ENCODE results near the gene AKNA. TPM values are rescaled to one million over a fixed set of nuclear protein-coding genes. Genes with fewer than 3 reads are reported as not detected.
A peak's percentile ranks its signal among the peaks of the same experiment; 100 is the strongest.

Gene AKNA
- total and polyA plus RNA-seq, 7 donors, result 9.9 to 81.6 (median 16.9) TPM

DNA sequence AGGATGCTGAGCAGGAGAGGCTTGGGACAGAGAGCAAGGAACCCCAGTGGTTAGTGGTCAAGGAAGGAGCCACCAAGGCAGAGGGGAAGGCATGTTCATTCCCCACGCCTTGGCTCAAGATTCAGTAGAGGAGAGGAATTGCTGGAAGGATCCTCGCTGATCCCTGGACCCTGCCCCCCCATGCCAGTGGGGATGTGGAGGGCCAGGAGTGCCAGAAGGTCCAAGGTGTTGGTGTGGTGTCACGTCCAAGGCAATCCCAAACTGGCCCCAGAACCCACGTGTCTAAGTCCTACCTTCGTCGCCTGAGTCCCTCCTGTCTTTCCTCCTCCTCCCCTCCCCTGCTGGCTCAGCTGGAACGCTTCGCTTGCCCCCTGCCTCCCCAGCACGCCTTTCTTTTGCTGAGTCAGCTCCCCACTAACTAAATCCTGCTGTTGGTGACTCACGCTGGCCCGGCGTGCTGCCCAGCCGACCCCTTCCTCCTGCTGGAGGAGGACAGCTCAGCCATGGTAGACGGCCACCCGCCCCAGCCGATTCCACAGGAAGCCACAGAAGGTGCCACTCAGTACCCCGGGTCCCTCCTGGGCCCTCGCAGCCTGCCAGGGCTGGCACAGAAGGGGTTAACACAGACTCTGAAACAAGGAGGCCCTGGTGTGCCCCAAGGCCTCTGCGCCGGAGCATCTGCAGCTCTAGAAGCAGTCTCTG, 102.5 kb downstream of the AKNA start:
- intact Hi-C loops (cut with DNase I), result no loop called here
- WGBS, 2 donors, result 67 to 79% methylated on average over 20 of the region's 20 CpGs

DNA sequence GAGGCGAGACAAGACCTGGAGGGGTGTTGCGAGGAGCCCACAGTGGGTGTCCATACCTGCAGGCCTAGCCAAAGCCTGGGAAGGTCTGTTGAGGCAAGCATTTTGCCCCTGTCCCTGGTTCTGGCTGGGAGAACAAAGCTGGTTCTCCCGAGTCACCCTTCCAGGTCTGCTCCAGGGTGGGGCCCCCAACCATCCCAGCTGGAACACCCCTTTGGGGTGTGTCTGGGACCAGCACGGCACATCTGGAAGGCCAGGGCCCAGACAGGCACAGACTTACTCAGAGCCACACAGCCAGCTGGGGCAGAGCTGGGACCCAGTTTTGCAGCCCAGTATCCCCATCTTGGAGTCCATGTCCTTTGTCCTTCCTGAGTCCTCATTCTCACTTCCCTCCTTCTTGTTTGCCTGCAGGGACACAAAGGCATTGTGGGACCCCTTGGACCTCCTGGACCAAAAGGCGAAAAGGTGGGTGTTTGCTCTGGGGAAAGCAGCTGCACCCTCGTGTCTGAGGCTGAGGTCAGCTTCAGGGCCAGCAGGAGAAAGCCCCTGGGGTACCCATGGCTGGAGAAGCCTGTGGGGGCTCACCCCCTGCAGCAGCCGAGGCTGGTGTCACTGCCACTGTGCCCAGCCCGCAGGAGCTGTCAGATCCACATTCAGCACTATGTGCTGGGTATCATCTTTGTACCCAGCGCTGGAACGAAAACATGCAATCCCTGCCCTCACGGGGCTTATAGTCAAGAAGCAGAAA, 103.3 kb downstream of the AKNA start:
- H3K27me3 ChIP-seq, result no peaks in the 10 kb centered on the region
- no peak overlapping the region for H3K4me3 ChIP-seq
- peaks cover 0 to 12% (median 3%) of the 10 kb centered on the region in 4 donors for H3K4me1 ChIP-seq
- no peaks in the 10 kb centered on the region for H3K36me3 ChIP-seq
- intact Hi-C loops (cut with DNase I), result no loop called here
- H3K9me3 ChIP-seq, result no peaks in the 10 kb centered on the region
- DNase-seq, result peak; percentile 49
- TF ChIP-seq EP300 (IDR thresholded peaks at IDR 0.05) (no peak), POLR2A (IDR thresholded peaks at IDR 0.05) (no peak), POLR2AphosphoS5 (IDR thresholded peaks at IDR 0.05) (no peak)
- TF ChIP-seq, protein P1, sequence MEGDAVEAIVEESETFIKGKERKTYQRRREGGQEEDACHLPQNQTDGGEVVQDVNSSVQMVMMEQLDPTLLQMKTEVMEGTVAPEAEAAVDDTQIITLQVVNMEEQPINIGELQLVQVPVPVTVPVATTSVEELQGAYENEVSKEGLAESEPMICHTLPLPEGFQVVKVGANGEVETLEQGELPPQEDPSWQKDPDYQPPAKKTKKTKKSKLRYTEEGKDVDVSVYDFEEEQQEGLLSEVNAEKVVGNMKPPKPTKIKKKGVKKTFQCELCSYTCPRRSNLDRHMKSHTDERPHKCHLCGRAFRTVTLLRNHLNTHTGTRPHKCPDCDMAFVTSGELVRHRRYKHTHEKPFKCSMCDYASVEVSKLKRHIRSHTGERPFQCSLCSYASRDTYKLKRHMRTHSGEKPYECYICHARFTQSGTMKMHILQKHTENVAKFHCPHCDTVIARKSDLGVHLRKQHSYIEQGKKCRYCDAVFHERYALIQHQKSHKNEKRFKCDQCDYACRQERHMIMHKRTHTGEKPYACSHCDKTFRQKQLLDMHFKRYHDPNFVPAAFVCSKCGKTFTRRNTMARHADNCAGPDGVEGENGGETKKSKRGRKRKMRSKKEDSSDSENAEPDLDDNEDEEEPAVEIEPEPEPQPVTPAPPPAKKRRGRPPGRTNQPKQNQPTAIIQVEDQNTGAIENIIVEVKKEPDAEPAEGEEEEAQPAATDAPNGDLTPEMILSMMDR (IDR thresholded peaks at IDR 0.05), result no peak
- no peak overlapping the region for H3K27ac ChIP-seq
- WGBS, 2 donors, result 89 to 90% methylated on average over 11 of the region's 11 CpGs

More for the DNA sequence above, 102.5 kb downstream of the AKNA start:
- Histone ChIP-seq H3K27me3 (no peaks in the 10 kb centered on the region), H3K9me3 (no peaks in the 10 kb centered on the region), H3K27ac (no peak overlapping the region), H3K4me3 (no peak overlapping the region), H3K4me1 (peaks cover 0 to 12% (median 3%) of the 10 kb centered on the region in 4 donors), H3K36me3 (no peaks in the 10 kb centered on the region)
- TF ChIP-seq POLR2AphosphoS5 (IDR thresholded peaks at IDR 0.05) (no peak), POLR2A (IDR thresholded peaks at IDR 0.05) (no peak)
- DNase-seq, result peak; percentile 62

Other genes with a start within 250 kb of the AKNA start
- gene COL27A1, start 232.4 kb downstream of the AKNA start, total RNA-seq, result 10 to 100 TPM in 1 of 4 donors, 1 to 10 TPM in 3; 2.0 to 13.3 (median 7.1) TPM
- gene COL27A1, start 232.4 kb downstream of the AKNA start, polyA plus RNA-seq, result 1 to 10 TPM; 1.4 to 5.5 (median 1.8) TPM
- gene ORM1, start 64.9 kb downstream of the AKNA start, total RNA-seq, result not detected
- gene ORM1, start 64.9 kb downstream of the AKNA start, polyA plus RNA-seq, result 1 to 10 TPM in 2 of 3 donors, not detected in 1; 1.1 to 1.8 TPM
- not detected for gene ORM2, start 58.1 kb downstream of the AKNA start, total RNA-seq
- gene ORM2, start 58.1 kb downstream of the AKNA start, polyA plus RNA-seq, result under 1 TPM in 1 of 3 donors, not detected in 2; 0.38 TPM
- gene WHRN, start 117.5 kb upstream of the AKNA start, total RNA-seq, result 1 to 10 TPM; 4.6 to 7.8 (median 6.3) TPM
- 1 to 10 TPM in 2 of 3 donors, under 1 TPM in 1; 0.60 to 6.4 (median 1.4) TPM for gene WHRN, start 117.5 kb upstream of the AKNA start, polyA plus RNA-seq
- gene ATP6V1G1, start 199.8 kb upstream of the AKNA start, total RNA-seq, result 100 to 1,000 TPM; 124 to 185 (median 155) TPM
- 100 to 1,000 TPM; 114 to 256 (median 236) TPM for gene ATP6V1G1, start 199.8 kb upstream of the AKNA start, polyA plus RNA-seq
- 10 to 100 TPM in 3 of 4 donors, 1 to 10 TPM in 1; 7.9 to 28.5 (median 10.3) TPM for gene TMEM268, start 223.3 kb upstream of the AKNA start, total RNA-seq
- gene TMEM268, start 223.3 kb upstream of the AKNA start, polyA plus RNA-seq, result 1 to 10 TPM; 3.0 to 9.3 (median 3.0) TPM

All from sigmoid colon (tissue), 7 donors.